BLaER1 treated with 17β-estradiol and CSF1 and Interleukin-3, amounts not matched to agents 10 nM and 100 nM (cell line): ENCODE results near the gene GULP1.
"Not testable (repeated sequence)": the region's sequence is repeated elsewhere in the genome, so short reads cannot be mapped to it uniquely, and the experiment has no call there.

Experiments used
- H3K27ac ChIP-seq, 11 experiments: shearing (Covaris generic); formaldehyde crosslinking; 2 replicates each; pipeline ENCODE4 v1.8.1; 2022
- H3K27me3 ChIP-seq, 11 experiments: shearing (Covaris generic); formaldehyde crosslinking; 2 replicates each; pipeline ENCODE4 v1.8.1; 2022
- H3K36me3 ChIP-seq, 11 experiments: shearing (Covaris generic); formaldehyde crosslinking; 2 replicates each; pipeline ENCODE4 v1.8.1; 2022
- H3K4me1 ChIP-seq, 10 experiments: shearing (Covaris generic); formaldehyde crosslinking; 2 replicates each; pipeline ENCODE4 v1.8.1; 2022
- H3K4me2 ChIP-seq, 11 experiments: shearing (Covaris generic); formaldehyde crosslinking; 2 replicates each; pipeline ENCODE4 v1.8.1; 2022
- H3K4me3 ChIP-seq, 10 experiments: shearing (Covaris generic); formaldehyde crosslinking; 2 replicates each; pipeline ENCODE4 v1.8.1; 2022
- H3K9ac ChIP-seq, 11 experiments: shearing (Covaris generic); formaldehyde crosslinking; 2 replicates each; pipeline ENCODE4 v1.8.1; 2022
- H3K9me3 ChIP-seq, 11 experiments: shearing (Covaris generic); formaldehyde crosslinking; replicated peaks in 1 of 11; 2 replicates each; pipeline ENCODE4 v1.8.1; 2022
- H4K20me1 ChIP-seq, 11 experiments: shearing (Covaris generic); formaldehyde crosslinking; 2 replicates each; pipeline ENCODE4 v1.8.1; 2022
- Cebpa-rat ChIP-seq, 11 experiments: shearing (Covaris generic); IDR thresholded peaks; 2 replicates each; pipeline ENCODE4 v1.8.1; 2022

The GULP1 gene

DNA sequence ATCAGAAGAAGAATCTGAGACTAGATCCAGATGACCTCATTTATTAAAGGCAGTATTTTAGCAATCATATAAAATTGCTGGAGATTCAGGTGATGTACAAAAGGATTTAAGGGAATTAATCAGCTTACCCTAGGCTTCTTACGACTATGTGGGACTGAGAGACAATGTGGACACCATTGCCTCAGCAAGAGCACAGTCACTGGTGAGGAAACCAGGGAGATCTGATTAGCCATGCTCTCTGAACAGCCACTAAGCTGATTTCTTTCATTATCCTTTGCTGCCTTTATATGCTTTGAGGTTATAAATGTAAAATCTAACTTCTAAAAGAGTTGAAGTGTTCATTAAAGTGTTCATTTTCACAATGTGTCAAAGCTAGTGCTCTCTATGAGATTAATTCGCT, 22.7 kb upstream of the GULP1 start:
- no peak overlapping the region for H3K4me2 ChIP-seq
- no peaks in the 10 kb centered on the region for H3K36me3 ChIP-seq
- H3K4me1 ChIP-seq: no peaks in the 10 kb centered on the region
- no peak for TF ChIP-seq Cebpa-rat (IDR thresholded peaks at IDR 0.05)
- H3K9ac ChIP-seq: no peak overlapping the region
- H3K27me3 ChIP-seq: no peaks in the 10 kb centered on the region
- H3K9me3 ChIP-seq: no peaks in the 10 kb centered on the region
- no peak overlapping the region for H3K27ac ChIP-seq
- no peaks in the 10 kb centered on the region for H4K20me1 ChIP-seq
- no peak overlapping the region for H3K4me3 ChIP-seq

DNA sequence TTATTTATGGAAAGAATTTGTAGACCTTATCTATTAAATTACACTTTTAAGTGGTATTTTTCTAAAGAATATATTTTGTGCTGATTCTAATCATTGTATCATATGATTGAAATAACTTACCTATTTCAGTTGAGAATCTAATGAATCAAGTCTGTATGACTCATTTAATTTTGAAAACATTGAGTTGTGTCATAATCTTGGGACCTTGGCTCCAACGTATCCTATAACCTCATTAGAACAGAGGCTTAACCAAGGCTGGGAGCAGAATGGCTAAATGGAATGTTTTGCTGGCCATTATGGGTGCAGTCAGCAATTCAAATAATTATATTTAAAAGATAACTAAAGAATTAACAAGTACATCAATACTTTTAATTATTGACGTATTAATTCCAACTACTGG, 19.6 kb upstream of the GULP1 start:
- no peaks in the 10 kb centered on the region for H3K36me3 ChIP-seq
- H3K27ac ChIP-seq: no peak overlapping the region
- no peaks in the 10 kb centered on the region for H3K27me3 ChIP-seq
- no peaks in the 10 kb centered on the region for H3K4me1 ChIP-seq
- no peaks in the 10 kb centered on the region for H3K9me3 ChIP-seq
- H4K20me1 ChIP-seq: no peaks in the 10 kb centered on the region
- TF ChIP-seq Cebpa-rat (IDR thresholded peaks at IDR 0.05): no peak
- H3K4me2 ChIP-seq: no peak overlapping the region
- H3K4me3 ChIP-seq: no peak overlapping the region
- H3K9ac ChIP-seq: no peak overlapping the region

DNA sequence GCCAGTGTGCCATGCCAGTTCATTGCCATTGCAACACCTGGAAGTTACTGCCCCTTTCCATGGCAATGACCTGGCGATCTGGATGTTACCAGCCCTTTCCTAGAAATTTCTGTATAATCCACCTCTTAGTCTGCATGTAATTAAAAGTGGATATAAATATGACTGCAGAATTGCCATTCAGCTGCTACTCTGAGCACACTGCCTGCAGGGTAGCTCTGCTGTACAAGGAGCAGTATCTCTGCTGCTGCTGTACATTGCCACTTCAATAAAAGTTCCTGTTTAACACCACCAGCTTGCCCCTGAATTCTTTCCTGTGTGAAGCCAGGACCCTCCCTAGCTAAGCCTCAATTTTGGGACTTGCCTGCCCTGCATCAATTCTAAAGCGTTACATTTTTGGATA, 17.4 kb upstream of the GULP1 start:
- no peak overlapping the region for H3K4me2 ChIP-seq

DNA sequence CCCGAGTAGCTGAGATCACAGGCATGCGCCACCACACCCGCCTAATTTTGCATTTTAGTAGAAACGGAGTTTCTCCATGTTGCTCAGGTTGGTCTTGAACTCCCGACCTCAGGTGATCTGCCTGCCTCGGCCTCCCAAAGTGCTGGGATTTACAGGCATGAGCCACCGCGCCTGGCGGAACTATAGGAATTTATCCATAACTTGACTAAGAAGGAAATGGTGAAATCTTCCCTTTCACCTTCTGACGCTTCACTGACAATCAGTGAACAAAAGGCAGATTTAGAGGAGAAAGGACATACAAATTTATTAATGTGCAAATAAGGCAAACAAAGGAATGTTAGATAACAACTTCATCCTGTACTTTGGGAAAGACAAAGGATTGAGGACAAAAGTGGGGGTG, 15.4 kb upstream of the GULP1 start:
- no peaks in the 10 kb centered on the region for H3K4me1 ChIP-seq
- no peak overlapping the region for H3K4me3 ChIP-seq

More for the DNA sequence above, 17.4 kb upstream of the GULP1 start:
- Histone ChIP-seq H3K36me3 (no peaks in the 10 kb centered on the region), H3K9ac (no peak overlapping the region), H3K4me3 (no peak overlapping the region), H3K27ac (no peak overlapping the region), H4K20me1 (no peaks in the 10 kb centered on the region), H3K9me3 (no peaks in the 10 kb centered on the region), H3K4me1 (no peaks in the 10 kb centered on the region), H3K27me3 (no peaks in the 10 kb centered on the region)
- TF ChIP-seq Cebpa-rat (IDR thresholded peaks at IDR 0.05): no peak

DNA sequence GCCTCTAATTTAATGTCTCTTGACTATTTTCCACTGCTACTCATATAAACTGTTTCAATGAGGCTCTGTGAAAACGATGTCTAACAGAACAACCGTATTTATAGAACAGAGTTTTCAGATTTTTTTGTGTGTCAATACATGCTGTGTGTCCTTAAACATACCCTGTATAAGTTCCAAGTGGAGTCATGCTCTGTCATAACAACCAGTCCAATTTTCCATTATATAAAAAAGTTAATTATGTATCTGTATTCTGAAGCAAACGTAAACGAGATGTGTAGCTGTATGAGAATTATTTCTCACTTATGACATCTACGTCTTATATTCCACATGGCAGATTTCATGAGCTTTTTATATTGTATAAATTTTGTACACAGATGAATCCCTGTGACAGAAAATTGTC, 13.9 kb upstream of the GULP1 start:
- Histone ChIP-seq H3K27me3 (no peaks in the 10 kb centered on the region), H3K4me1 (no peaks in the 10 kb centered on the region), H3K4me2 (no peak overlapping the region), H3K9ac (no peak overlapping the region), H3K9me3 (no peaks in the 10 kb centered on the region), H3K4me3 (no peak overlapping the region), H3K27ac (no peak overlapping the region), H3K36me3 (no peaks in the 10 kb centered on the region), H4K20me1 (no peaks in the 10 kb centered on the region)
- no peak for TF ChIP-seq Cebpa-rat (IDR thresholded peaks at IDR 0.05)

More for the DNA sequence above, 15.4 kb upstream of the GULP1 start:
- Histone ChIP-seq H3K27ac (no peak overlapping the region), H3K4me2 (no peak overlapping the region), H3K9ac (no peak overlapping the region), H4K20me1 (no peaks in the 10 kb centered on the region), H3K36me3 (no peaks in the 10 kb centered on the region), H3K9me3 (no peaks in the 10 kb centered on the region), H3K27me3 (no peaks in the 10 kb centered on the region)
- no peak for TF ChIP-seq Cebpa-rat (IDR thresholded peaks at IDR 0.05)

DNA sequence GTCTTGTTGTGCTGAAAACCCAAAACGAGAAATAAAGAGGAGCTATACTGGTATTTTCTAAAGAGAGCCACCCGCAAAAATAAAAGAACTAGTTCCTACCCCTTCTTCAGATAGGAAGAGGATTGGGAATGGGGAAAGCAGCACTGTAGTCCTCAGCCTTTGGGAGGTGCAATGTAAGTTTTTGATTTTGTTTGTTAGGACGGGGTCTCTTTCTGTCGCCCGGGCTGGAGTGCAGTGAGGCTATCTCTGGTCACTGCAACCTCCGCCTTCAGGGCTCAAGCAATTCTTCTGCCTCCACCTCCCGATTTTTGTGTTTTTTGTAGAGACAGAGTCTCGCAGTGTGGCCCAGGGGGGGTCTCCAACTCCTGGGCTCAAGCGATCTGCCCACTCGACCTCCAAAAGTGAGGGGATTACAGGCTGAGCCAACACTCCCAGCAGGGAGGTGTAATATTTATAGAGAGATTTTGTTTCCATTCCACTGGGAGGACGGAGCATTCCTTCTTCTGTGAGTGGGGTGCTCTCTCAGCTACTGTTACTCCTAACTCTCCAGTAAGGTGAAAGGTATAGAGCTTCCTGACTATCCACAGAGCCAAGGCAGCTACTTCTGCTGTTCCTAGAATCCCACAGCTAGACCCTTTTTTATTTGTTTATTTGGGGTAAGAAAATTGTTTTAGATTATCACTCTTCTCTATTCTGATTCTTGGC, 13.1 kb upstream of the GULP1 start:
- no peak overlapping the region for H3K4me3 ChIP-seq
- no peaks in the 10 kb centered on the region for H3K27me3 ChIP-seq
- H3K4me2 ChIP-seq: no peak overlapping the region
- H3K36me3 ChIP-seq: no peaks in the 10 kb centered on the region
- TF ChIP-seq Cebpa-rat (IDR thresholded peaks at IDR 0.05): no peak
- no peaks in the 10 kb centered on the region for H3K9me3 ChIP-seq
- H3K4me1 ChIP-seq: no peaks in the 10 kb centered on the region
- H3K9ac ChIP-seq: no peak overlapping the region
- no peaks in the 10 kb centered on the region for H4K20me1 ChIP-seq
- no peak overlapping the region for H3K27ac ChIP-seq

DNA sequence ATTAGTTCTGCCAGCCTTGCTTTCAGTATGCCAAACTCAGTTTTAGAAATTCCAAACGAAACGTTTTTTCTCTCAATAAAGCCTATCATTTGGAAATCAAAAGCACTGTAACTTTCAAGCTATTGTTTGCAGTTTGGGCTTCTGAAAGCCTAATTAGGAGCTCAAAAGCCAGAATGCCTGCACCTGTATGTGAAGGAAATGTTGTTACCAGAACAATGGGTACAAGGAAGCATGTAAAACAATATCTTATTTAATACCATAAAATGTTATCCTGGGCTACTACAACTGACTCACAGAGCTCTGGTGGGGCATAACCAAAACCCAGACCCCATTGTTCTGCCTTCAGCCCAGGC, 12.6 kb upstream of the GULP1 start:
- no peak overlapping the region for H3K27ac ChIP-seq
- H3K36me3 ChIP-seq: no peaks in the 10 kb centered on the region
- TF ChIP-seq Cebpa-rat (IDR thresholded peaks at IDR 0.05): no peak
- H3K4me1 ChIP-seq: no peaks in the 10 kb centered on the region
- no peaks in the 10 kb centered on the region for H4K20me1 ChIP-seq
- no peak overlapping the region for H3K4me2 ChIP-seq
- H3K9ac ChIP-seq: no peak overlapping the region
- no peaks in the 10 kb centered on the region for H3K9me3 ChIP-seq
- H3K27me3 ChIP-seq: no peaks in the 10 kb centered on the region
- H3K4me3 ChIP-seq: no peak overlapping the region

DNA sequence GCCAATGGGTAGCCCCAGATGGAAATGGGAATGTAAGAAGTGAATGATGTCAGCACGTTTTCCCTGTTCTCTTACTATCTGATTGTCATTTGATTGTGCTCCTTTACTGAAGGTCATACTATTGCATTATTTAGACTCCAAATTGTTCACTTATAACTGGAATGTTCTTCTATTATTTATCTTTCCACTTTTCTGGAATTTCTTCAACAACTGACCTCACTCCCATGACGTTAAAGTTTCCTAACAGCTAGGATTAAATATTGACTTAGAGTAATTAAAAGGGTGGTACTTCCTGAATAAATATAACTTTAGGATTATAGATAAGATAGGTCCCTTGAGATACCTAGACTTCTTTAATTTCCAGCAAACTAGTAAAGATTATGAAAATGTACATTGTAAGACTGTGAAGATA, 10.9 kb upstream of the GULP1 start:
- no peak for TF ChIP-seq Cebpa-rat (IDR thresholded peaks at IDR 0.05)
- no peak overlapping the region for H3K4me2 ChIP-seq
- no peaks in the 10 kb centered on the region for H3K27me3 ChIP-seq
- no peaks in the 10 kb centered on the region for H4K20me1 ChIP-seq
- H3K4me1 ChIP-seq: no peaks in the 10 kb centered on the region
- no peak overlapping the region for H3K9ac ChIP-seq
- H3K36me3 ChIP-seq: no peaks in the 10 kb centered on the region
- no peak overlapping the region for H3K27ac ChIP-seq
- H3K9me3 ChIP-seq: no peaks in the 10 kb centered on the region
- no peak overlapping the region for H3K4me3 ChIP-seq

DNA sequence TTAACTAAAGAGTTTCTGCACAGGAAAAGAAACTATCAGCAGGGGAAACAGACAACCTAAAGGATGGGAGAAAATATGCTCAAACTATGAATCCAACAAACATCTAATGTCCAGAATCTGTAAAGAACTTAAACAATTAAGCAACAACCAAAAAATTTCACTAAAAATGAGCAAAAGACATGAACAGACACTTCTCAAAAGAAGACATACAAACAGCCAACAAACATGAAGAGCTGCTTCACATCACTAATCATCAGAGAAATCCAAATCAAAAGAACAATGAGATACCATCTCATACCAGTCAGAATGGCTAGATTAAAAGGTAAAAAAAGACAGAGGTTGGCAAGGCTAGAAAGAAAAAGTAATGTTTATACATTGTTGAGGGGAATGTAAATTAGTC, 8.8 kb upstream of the GULP1 start:
- no peaks in the 10 kb centered on the region; a peak in 1 of 22 replicates for H3K9me3 ChIP-seq
- H3K4me2 ChIP-seq: no peak overlapping the region
- H3K4me3 ChIP-seq: no peak overlapping the region
- no peaks in the 10 kb centered on the region for H3K27me3 ChIP-seq
- H3K9ac ChIP-seq: no peak overlapping the region
- H3K4me1 ChIP-seq: no peaks in the 10 kb centered on the region
- no peaks in the 10 kb centered on the region for H3K36me3 ChIP-seq
- H3K27ac ChIP-seq: no peak overlapping the region
- H4K20me1 ChIP-seq: no peaks in the 10 kb centered on the region
- TF ChIP-seq Cebpa-rat (IDR thresholded peaks at IDR 0.05): no peak

DNA sequence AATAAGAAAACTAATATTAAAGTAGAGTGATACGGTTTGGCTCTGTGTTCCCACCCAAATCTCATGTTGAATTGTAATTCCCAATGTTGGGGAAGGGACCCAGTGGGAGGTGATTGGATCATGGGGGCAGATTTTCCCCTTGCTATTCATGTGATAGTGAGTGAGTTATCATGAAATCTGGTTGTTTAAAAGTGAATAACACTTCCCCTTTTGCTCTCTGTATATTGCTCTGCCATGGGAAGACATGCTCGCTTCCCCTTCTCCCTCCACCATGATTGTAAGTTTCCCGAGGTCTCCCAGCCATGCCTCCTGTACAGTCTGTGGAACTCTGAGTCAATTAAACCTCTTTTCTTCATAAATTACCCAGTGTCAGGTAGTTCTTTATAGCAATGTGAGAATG, 7.4 kb upstream of the GULP1 start:
- not testable (repeated sequence) for H3K27me3 ChIP-seq, H3K36me3 ChIP-seq, H3K9ac ChIP-seq, H3K4me1 ChIP-seq, H3K4me3 ChIP-seq, H3K27ac ChIP-seq, H4K20me1 ChIP-seq, H3K9me3 ChIP-seq, H3K4me2 ChIP-seq
